Measurements from ENCODE around the gene AP3D1.
A peak's percentile ranks its signal among the peaks of the same experiment; 100 is the strongest.

AP3D1 gene

DNA sequence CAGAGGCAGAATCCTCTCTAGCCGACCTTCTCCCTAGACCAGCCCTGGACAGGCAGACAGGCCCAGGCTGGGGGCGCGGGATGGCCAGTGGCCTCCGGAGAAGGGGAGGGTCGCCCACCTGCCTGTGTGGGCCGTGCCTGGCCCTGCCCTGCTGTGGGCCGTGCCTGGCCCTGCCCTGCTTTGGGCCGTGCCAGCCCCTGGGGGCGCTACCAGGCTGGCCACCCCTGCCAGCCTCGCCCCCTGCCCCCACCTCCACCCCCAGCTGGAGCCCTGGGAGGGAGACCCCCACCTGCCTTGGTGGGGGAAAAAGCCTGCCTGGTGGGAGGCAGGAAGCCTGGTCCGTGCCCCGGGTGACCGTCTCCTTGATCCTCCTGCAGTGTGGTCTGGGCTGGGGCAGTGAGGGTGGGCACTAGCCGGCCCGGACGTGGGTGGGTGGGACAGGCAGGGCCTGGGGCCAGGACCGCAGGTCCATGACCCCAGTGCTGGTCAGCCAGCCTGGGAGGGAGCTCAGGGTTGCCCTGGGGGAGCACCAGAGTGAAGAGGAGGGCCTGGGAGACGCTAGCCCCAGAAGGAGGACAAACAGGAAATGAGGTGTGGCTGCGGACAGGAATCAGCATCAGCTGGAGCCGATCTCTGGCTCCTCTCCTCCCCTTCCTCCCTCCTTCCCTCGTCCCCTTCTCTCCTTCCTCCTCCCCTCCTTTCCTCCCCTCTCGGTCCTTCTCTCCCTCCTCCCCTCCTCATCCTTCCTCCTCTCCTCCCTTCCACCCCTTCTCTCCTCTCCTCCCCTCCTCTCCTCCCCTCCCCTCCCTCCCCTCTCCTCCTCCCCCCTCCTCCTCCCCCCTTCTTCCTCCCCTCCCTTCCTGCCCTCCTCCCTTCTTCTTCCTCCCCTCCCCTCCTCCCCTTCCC is 95.2 kb downstream of the AP3D1 start:
- no peak for DNase-seq (ENCODE audit: low spot score)
- H3K27ac ChIP-seq (ENCODE audit: poor library complexity, severe bottlenecking): peak overlapping the region; percentile 97
- peak overlapping the region; percentile 21 for H3K4me3 ChIP-seq (ENCODE audit: severe bottlenecking)
- H3K36me3 ChIP-seq (ENCODE audit: low read depth): no peaks in the 10 kb centered on the region
- H3K4me1 ChIP-seq (ENCODE audit: insufficient read depth, poor library complexity, severe bottlenecking): peaks cover 52% of the 10 kb centered on the region
- TF ChIP-seq, protein P1, sequence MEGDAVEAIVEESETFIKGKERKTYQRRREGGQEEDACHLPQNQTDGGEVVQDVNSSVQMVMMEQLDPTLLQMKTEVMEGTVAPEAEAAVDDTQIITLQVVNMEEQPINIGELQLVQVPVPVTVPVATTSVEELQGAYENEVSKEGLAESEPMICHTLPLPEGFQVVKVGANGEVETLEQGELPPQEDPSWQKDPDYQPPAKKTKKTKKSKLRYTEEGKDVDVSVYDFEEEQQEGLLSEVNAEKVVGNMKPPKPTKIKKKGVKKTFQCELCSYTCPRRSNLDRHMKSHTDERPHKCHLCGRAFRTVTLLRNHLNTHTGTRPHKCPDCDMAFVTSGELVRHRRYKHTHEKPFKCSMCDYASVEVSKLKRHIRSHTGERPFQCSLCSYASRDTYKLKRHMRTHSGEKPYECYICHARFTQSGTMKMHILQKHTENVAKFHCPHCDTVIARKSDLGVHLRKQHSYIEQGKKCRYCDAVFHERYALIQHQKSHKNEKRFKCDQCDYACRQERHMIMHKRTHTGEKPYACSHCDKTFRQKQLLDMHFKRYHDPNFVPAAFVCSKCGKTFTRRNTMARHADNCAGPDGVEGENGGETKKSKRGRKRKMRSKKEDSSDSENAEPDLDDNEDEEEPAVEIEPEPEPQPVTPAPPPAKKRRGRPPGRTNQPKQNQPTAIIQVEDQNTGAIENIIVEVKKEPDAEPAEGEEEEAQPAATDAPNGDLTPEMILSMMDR (IDR thresholded peaks at IDR 0.05; ENCODE audit: poor library complexity, severe bottlenecking): peak; percentile 22
- no peaks in the 10 kb centered on the region for H3K9me3 ChIP-seq (ENCODE audit: severe bottlenecking)
- no peaks in the 10 kb centered on the region for H3K27me3 ChIP-seq (ENCODE audit: insufficient read depth, poor library complexity, severe bottlenecking)
- peak; percentile 30 for ATAC-seq (ENCODE audit: low read depth)

DNA sequence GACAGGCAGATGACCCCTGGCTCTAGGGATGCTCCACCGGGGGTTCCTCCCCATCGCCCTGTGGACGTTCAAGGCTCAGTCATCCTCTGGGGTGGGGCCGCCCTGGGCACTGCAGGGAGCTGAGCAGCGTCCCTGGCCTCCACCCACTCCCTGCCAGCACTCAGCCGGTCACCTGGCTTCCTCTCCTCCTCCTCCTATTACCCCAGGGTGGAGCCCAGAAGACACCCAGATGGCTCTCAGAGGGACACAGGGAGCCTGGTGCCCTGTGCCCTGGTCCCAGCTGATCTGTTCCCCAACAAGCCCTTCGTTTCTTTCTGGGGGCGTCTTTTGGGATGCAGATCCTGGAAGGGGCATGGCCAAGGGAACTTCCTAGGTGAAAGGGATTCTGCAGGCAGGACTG is 96.6 kb downstream of the AP3D1 start:
- peaks cover 8% of the 10 kb centered on the region for H3K36me3 ChIP-seq (ENCODE audit: low read depth)
- no peaks in the 10 kb centered on the region for H3K9me3 ChIP-seq (ENCODE audit: severe bottlenecking)
- peaks cover 40% of the 10 kb centered on the region for H3K4me1 ChIP-seq (ENCODE audit: insufficient read depth, poor library complexity, severe bottlenecking)
- no peaks in the 10 kb centered on the region for H3K27me3 ChIP-seq (ENCODE audit: insufficient read depth, poor library complexity, severe bottlenecking)
- TF ChIP-seq, protein P1 (IDR thresholded peaks at IDR 0.05; ENCODE audit: poor library complexity, severe bottlenecking): no peak
- DNase-seq (ENCODE audit: low spot score): no peak
- no peak overlapping the region for H3K4me3 ChIP-seq (ENCODE audit: severe bottlenecking)
- peak overlapping the region; percentile 97 for H3K27ac ChIP-seq (ENCODE audit: poor library complexity, severe bottlenecking)
- no peak for ATAC-seq (ENCODE audit: low read depth)

DNA sequence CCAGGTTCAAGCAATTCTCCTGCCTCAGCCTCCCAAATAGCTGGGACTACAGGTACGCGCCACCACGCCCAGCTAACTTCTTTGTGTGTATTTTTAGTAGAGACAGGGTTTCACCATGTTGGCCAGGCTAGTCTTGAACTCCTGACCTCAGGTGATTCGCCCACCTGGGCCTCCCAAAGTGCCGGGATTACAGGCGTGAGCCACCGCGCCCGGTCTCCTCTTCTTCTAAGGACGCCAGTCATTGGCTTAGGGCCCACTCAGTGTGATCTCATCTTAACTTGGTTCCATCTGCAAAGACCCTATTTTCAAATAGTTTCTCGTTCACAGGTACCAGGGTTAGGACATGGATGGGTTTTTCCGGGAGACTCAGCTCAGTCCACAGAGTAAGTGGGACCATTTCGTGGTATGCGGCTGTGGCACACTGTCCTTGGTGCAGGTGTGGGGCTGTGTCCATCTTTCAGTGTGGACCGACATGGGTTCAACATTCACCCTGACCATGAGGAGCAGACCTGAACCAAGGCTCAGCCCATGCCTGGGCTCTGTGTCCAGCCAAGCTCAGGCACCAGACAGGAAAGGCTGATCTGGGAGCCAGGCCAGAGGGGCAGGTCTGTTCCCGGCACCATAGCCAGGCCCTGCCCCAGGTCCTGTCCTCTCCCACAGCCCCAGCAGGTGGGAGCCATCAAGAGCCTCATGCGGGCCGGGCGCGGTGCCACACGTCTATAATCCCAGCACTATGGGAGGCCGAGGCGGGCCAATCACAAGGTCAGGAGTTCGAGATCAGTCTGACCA is 97.6 kb downstream of the AP3D1 start:
- DNase-seq (ENCODE audit: low spot score) (peak; percentile 52), ATAC-seq (ENCODE audit: low read depth) (no peak)
- TF ChIP-seq, protein P1 (IDR thresholded peaks at IDR 0.05; ENCODE audit: poor library complexity, severe bottlenecking): no peak
- Histone ChIP-seq H3K27ac (ENCODE audit: poor library complexity, severe bottlenecking) (peak overlapping the region; percentile 97), H3K9me3 (ENCODE audit: severe bottlenecking) (no peaks in the 10 kb centered on the region), H3K4me3 (ENCODE audit: severe bottlenecking) (no peak overlapping the region), H3K4me1 (ENCODE audit: insufficient read depth, poor library complexity, severe bottlenecking) (peaks cover 34% of the 10 kb centered on the region), H3K27me3 (ENCODE audit: insufficient read depth, poor library complexity, severe bottlenecking) (no peaks in the 10 kb centered on the region), H3K36me3 (ENCODE audit: low read depth) (peaks cover 18% of the 10 kb centered on the region)

DNA sequence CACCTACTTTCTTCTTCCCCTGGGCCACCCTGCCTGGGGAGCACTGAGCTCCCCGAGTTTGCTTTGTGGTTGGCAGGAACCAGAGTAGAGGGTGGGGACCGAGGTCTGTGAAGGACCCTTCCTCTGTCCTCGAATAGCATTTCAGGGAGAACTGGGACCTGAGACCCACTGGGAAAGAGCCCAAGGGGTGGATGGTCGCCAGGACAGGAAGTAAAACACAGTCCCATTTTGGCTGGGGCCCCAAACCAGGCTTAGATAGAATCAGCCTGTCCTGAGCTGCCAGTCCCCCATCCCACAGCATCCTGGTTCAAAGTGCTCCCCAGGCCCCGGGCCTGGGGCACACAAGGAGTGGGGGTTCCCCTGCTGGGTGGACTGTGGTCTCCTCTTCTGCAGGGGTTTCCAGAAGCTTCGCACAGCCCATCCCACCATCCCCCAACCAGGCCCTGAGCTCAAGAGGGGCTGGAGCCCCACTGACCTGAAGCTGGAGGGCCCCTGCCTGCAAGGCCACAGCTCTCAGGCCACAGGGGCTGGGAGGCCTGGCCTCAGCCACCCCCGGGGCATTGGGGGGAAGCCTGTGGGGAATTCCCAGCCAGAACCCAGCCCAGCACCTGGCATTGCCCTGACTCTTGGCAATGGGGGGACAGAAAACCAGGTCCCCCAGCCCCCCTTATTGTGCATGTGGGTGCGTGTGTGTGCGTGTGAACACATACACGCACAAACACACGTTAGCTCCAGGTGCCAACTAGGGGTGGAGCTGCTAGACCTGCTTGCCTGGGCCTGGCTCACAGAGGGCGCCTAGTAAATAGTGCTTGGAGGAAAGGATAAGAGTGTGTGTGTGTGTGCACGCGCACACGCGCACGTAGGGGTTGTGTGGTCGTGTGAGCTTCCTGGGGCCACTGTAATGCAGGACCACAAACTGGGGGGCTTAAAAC is 99.3 kb downstream of the AP3D1 start:
- no peaks in the 10 kb centered on the region for H3K27me3 ChIP-seq (ENCODE audit: insufficient read depth, poor library complexity, severe bottlenecking)
- H3K4me3 ChIP-seq (ENCODE audit: severe bottlenecking): no peak overlapping the region
- H3K27ac ChIP-seq (ENCODE audit: poor library complexity, severe bottlenecking): peak overlapping the region; percentile 83
- no peaks in the 10 kb centered on the region for H3K9me3 ChIP-seq (ENCODE audit: severe bottlenecking)
- peaks cover 35% of the 10 kb centered on the region for H3K36me3 ChIP-seq (ENCODE audit: low read depth)
- DNase-seq (ENCODE audit: low spot score) (no peak), ATAC-seq (ENCODE audit: low read depth) (no peak)
- peaks cover 46% of the 10 kb centered on the region for H3K4me1 ChIP-seq (ENCODE audit: insufficient read depth, poor library complexity, severe bottlenecking)
- TF ChIP-seq, protein P1 (IDR thresholded peaks at IDR 0.05; ENCODE audit: poor library complexity, severe bottlenecking): no peak
